ENCODE data around the gene IL6.

DNA sequence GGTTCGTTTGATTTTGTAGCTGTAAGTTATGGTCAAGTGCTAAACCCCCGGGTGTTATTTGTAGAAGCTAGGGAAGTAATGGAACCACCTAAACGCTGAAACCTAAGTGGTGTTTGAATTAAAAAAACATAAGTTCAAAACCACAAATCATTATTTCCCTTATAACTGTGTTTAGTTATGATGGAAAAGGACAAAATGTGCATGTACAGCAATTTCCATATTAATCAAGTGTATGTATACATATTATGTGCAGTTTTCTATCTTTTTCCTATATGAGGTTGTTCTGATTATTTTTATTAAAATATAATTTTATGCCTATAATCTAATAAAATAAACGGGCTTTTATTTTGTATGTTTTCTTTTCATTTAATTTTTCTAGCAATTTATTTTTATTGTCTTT lies 45.9 kb downstream of the IL6 start:
- TF ChIP-seq, protein P1, sequence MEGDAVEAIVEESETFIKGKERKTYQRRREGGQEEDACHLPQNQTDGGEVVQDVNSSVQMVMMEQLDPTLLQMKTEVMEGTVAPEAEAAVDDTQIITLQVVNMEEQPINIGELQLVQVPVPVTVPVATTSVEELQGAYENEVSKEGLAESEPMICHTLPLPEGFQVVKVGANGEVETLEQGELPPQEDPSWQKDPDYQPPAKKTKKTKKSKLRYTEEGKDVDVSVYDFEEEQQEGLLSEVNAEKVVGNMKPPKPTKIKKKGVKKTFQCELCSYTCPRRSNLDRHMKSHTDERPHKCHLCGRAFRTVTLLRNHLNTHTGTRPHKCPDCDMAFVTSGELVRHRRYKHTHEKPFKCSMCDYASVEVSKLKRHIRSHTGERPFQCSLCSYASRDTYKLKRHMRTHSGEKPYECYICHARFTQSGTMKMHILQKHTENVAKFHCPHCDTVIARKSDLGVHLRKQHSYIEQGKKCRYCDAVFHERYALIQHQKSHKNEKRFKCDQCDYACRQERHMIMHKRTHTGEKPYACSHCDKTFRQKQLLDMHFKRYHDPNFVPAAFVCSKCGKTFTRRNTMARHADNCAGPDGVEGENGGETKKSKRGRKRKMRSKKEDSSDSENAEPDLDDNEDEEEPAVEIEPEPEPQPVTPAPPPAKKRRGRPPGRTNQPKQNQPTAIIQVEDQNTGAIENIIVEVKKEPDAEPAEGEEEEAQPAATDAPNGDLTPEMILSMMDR (IDR thresholded peaks at IDR 0.05; ENCODE audit: borderline replicate concordance, extremely low read depth, low read length, poor library complexity, severe bottlenecking): no peak
- TF ChIP-seq EZH2 (IDR thresholded peaks at IDR 0.05; ENCODE audit: borderline replicate concordance, low read depth, low read length, severe bottlenecking): no peak

All from DND-41 (cell line).